ENCODE measurements around the gene S100A2. TPM values are rescaled to one million over a fixed set of nuclear protein-coding genes. Genes with fewer than 3 reads are reported as not detected.

Gene S100A2
- polyA plus RNA-seq, 4 donors: 6.0 to 9.8 (median 8.9) TPM

Other genes starting within 250 kb of the S100A2 start
- not detected for gene PGLYRP4, start 217.0 kb downstream of the S100A2 start, polyA plus RNA-seq (ENCODE audit: insufficient read length in 4 of 4)
- 10 to 100 TPM in 3 of 4 donors, 1 to 10 TPM in 1; 7.7 to 25.8 (median 17.0) TPM for gene S100A9, start 208.0 kb downstream of the S100A2 start, polyA plus RNA-seq (ENCODE audit: insufficient read length in 4 of 4)
- gene S100A12, start 190.2 kb downstream of the S100A2 start, polyA plus RNA-seq (ENCODE audit: insufficient read length in 4 of 4): 1 to 10 TPM in 3 of 4 donors, under 1 TPM in 1; 0.35 to 3.9 (median 2.1) TPM
- 10 to 100 TPM in 3 of 4 donors, 1 to 10 TPM in 1; 4.4 to 15.1 (median 12.9) TPM for gene S100A8, start 174.8 kb downstream of the S100A2 start, polyA plus RNA-seq (ENCODE audit: insufficient read length in 4 of 4)
- not detected for gene S100A7A, start 149.3 kb downstream of the S100A2 start, polyA plus RNA-seq (ENCODE audit: insufficient read length in 4 of 4)
- under 1 TPM in 3 of 4 donors, not detected in 1; 0.32 to 0.87 (median 0.55) TPM for gene S100A7, start 105.2 kb downstream of the S100A2 start, polyA plus RNA-seq (ENCODE audit: insufficient read length in 4 of 4)
- gene S100A6, start 29.9 kb downstream of the S100A2 start, polyA plus RNA-seq (ENCODE audit: insufficient read length in 4 of 4): 100 to 1,000 TPM; 184 to 308 (median 260) TPM
- gene S100A5, start 24.9 kb downstream of the S100A2 start, polyA plus RNA-seq (ENCODE audit: insufficient read length in 4 of 4): 1 to 10 TPM in 2 of 4 donors, under 1 TPM in 2; 0.76 to 1.3 (median 1.1) TPM
- 10 to 100 TPM; 32.3 to 55.5 (median 47.8) TPM for gene S100A4, start 20.0 kb downstream of the S100A2 start, polyA plus RNA-seq (ENCODE audit: insufficient read length in 4 of 4)
- under 1 TPM in 3 of 4 donors, not detected in 1; 0.46 to 0.52 (median 0.47) TPM for gene S100A3, start 16.6 kb downstream of the S100A2 start, polyA plus RNA-seq (ENCODE audit: insufficient read length in 4 of 4)
- gene S100A16, start 47.3 kb upstream of the S100A2 start, polyA plus RNA-seq (ENCODE audit: insufficient read length in 4 of 4): 100 to 1,000 TPM in 3 of 4 donors, 10 to 100 TPM in 1; 94.1 to 126 (median 109) TPM
- gene S100A14, start 50.5 kb upstream of the S100A2 start, polyA plus RNA-seq (ENCODE audit: insufficient read length in 4 of 4): 10 to 100 TPM; 16.6 to 27.0 (median 22.6) TPM
- gene S100A13, start 61.7 kb upstream of the S100A2 start, polyA plus RNA-seq (ENCODE audit: insufficient read length in 4 of 4): 100 to 1,000 TPM; 133 to 184 (median 160) TPM
- gene S100A1, start 62.6 kb upstream of the S100A2 start, polyA plus RNA-seq (ENCODE audit: insufficient read length in 4 of 4): 10 to 100 TPM; 20.3 to 36.3 (median 23.9) TPM
- gene CHTOP, start 68.2 kb upstream of the S100A2 start, polyA plus RNA-seq (ENCODE audit: insufficient read length in 4 of 4): 100 to 1,000 TPM; 116 to 159 (median 133) TPM
- gene SNAPIN, start 92.9 kb upstream of the S100A2 start, polyA plus RNA-seq (ENCODE audit: insufficient read length in 4 of 4): 10 to 100 TPM; 50.0 to 59.6 (median 54.6) TPM
- gene ILF2, start 105.1 kb upstream of the S100A2 start, polyA plus RNA-seq (ENCODE audit: insufficient read length in 4 of 4): 100 to 1,000 TPM; 273 to 319 (median 288) TPM
- gene NPR1, start 112.8 kb upstream of the S100A2 start, polyA plus RNA-seq (ENCODE audit: insufficient read length in 4 of 4): 10 to 100 TPM; 62.7 to 74.5 (median 71.5) TPM
- gene INTS3, start 162.2 kb upstream of the S100A2 start, polyA plus RNA-seq (ENCODE audit: insufficient read length in 4 of 4): 100 to 1,000 TPM in 2 of 4 donors, 10 to 100 TPM in 2; 77.5 to 158 (median 113) TPM
- gene SLC27A3, start 209.6 kb upstream of the S100A2 start, polyA plus RNA-seq (ENCODE audit: insufficient read length in 4 of 4): 10 to 100 TPM; 29.3 to 41.5 (median 36.4) TPM